BJ (cell line): Measurements from ENCODE around the gene CEPT1. TPM values are rescaled to one million over a fixed set of nuclear protein-coding genes. Genes with fewer than 3 reads are reported as not detected.

ENCODE experiments used
- CTCF ChIA-PET: fragments of 350-600 bp; formaldehyde crosslinking; extraction: SDS; loops from one replicate; lab custom pipeline; 2021; ENCODE audit warnings: antibody characterized with exemption, inconsistent platforms; lab: Yijun Ruan, JAX
- POLR2A ChIA-PET: fragments of 300-600 bp; sonication (Branson Sonifier 250); formaldehyde crosslinking; extraction: SDS; loops from one replicate; lab custom pipeline; 2021; ENCODE audit warnings: antibody characterized with exemption; lab: Charles Lee
- DNase-seq: peaks from one replicate; pipeline ENCODE4 v3.0.0-alpha.2; 2011; ENCODE audit warnings: low read depth
- H3K27me3 ChIP-seq: 2 replicates; pipeline ENCODE4 v1.6.0; 2011; ENCODE audit warnings: low read length; ENCODE audit not compliant: control insufficient read depth, insufficient read depth
- H3K36me3 ChIP-seq: 2 replicates; pipeline ENCODE4 v1.5.1; 2011; ENCODE audit warnings: low read length; ENCODE audit not compliant: control insufficient read depth, insufficient read depth
- H3K4me3 ChIP-seq: 2 replicates; pipeline ENCODE4 v1.5.1; 2011; ENCODE audit warnings: low read depth, mild to moderate bottlenecking, control low read depth, low read length
- polyA plus RNA-seq: library from polyadenylated mRNA; depleted of rRNA; stranded (reverse); fragments of >200 nt; gene quantifications from 2 replicates; pipeline ENCODE4 v1.2.3, GENCODE V29; 2011
- TF ChIP-seq, protein P1 (sequence below): IDR thresholded peaks from 2 replicates; pipeline ENCODE4 v1.5.1; 2011; ENCODE audit warnings: low read depth, mild to moderate bottlenecking, control low read depth, inconsistent platforms, low read length, moderate library complexity; ENCODE audit not compliant: insufficient read depth

Gene CEPT1
- polyA plus RNA-seq, 1 experiment: 15.5 TPM

- H3K36me3 ChIP-seq: peaks cover 1% of the 10 kb centered on the region; the same call in 1 of the 2 replicates
- ChIA-PET CTCF (interaction anchor here (1.2 kb wide), 1 partner anchor 36 kb away, joined by 4 read pairs; no protein-coding TSS in a partner anchor), POLR2A (no interaction called here)
- DNase-seq: no peak
- TF ChIP-seq, protein P1, sequence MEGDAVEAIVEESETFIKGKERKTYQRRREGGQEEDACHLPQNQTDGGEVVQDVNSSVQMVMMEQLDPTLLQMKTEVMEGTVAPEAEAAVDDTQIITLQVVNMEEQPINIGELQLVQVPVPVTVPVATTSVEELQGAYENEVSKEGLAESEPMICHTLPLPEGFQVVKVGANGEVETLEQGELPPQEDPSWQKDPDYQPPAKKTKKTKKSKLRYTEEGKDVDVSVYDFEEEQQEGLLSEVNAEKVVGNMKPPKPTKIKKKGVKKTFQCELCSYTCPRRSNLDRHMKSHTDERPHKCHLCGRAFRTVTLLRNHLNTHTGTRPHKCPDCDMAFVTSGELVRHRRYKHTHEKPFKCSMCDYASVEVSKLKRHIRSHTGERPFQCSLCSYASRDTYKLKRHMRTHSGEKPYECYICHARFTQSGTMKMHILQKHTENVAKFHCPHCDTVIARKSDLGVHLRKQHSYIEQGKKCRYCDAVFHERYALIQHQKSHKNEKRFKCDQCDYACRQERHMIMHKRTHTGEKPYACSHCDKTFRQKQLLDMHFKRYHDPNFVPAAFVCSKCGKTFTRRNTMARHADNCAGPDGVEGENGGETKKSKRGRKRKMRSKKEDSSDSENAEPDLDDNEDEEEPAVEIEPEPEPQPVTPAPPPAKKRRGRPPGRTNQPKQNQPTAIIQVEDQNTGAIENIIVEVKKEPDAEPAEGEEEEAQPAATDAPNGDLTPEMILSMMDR: no peak
- no peaks in the 10 kb centered on the region for H3K27me3 ChIP-seq
- no peak overlapping the region for H3K4me3 ChIP-seq
These were observed 7.9 kb downstream of the CEPT1 start for GRCh38 chr1:111147948-111148347.

GRCh38 chr1:111148376-111148881 lies 8.4 kb downstream of the CEPT1 start:
- Histone ChIP-seq H3K4me3 (no peak overlapping the region), H3K27me3 (no peaks in the 10 kb centered on the region), H3K36me3 (peaks cover 3% of the 10 kb centered on the region)
- TF ChIP-seq, protein P1: no peak
- ChIA-PET CTCF (no interaction called here), POLR2A (no interaction called here)
- DNase-seq: no peak

- peaks cover 3% of the 10 kb centered on the region; the same call in 1 of the 2 replicates for H3K36me3 ChIP-seq
- TF ChIP-seq, protein P1: no peak
- H3K4me3 ChIP-seq: no peak overlapping the region
- DNase-seq: no peak
- ChIA-PET CTCF (interaction anchor here (1.3 kb wide), 1 partner anchor 14 kb away, joined by 3 read pairs; no protein-coding TSS in a partner anchor), POLR2A (no interaction called here)
- H3K27me3 ChIP-seq: no peaks in the 10 kb centered on the region
These were observed 11.8 kb downstream of the CEPT1 start for GRCh38 chr1:111151838-111152237.

GRCh38 chr1:111154021-111154999 lies 14.3 kb downstream of the CEPT1 start:
- ChIA-PET CTCF (interaction anchor here (1.3 kb wide), 1 partner anchor 12 kb away, joined by 3 read pairs; no protein-coding TSS in a partner anchor), POLR2A (no interaction called here)
- Histone ChIP-seq H3K4me3 (no peak overlapping the region), H3K27me3 (no peaks in the 10 kb centered on the region), H3K36me3 (peaks cover 2% of the 10 kb centered on the region; the same call in 1 of the 2 replicates)
- TF ChIP-seq, protein P1: no peak
- no peak for DNase-seq

GRCh38 chr1:111157431-111157830 lies 17.4 kb downstream of the CEPT1 start:
- H3K36me3 ChIP-seq: peaks cover 2% of the 10 kb centered on the region; the same call in 1 of the 2 replicates
- no peak overlapping the region for H3K4me3 ChIP-seq
- no peak for DNase-seq
- ChIA-PET CTCF (no interaction called here), POLR2A (no interaction called here)
- H3K27me3 ChIP-seq: no peaks in the 10 kb centered on the region
- TF ChIP-seq, protein P1: no peak
